ENCODE data around the gene F8.

GRCh38 chrX:154815274-154815818 is 207.2 kb downstream of the F8 start:
- TF ChIP-seq CTCF (IDR thresholded peaks at IDR 0.05), result no peak
- TF ChIP-seq POLR2A (IDR thresholded peaks at IDR 0.05), result no peak
